NCI-H2081 (cell line): ENCODE data around the gene TNRC6A.
A peak's percentile ranks its signal among the peaks of the same experiment; 100 is the strongest.
"Not testable (repeated sequence)": the region's sequence is repeated elsewhere in the genome, so short reads cannot be mapped to it uniquely, and the experiment has no call there.

Source experiments
- DNase-seq, 2 experiments: peaks; one replicate each; lab custom pipeline; 2025; lab: John Stamatoyannopoulos, UW

The TNRC6A gene

GRCh38 chr16:24728011-24728410, 1.4 kb upstream of the TNRC6A start:
- DNase-seq = no peak

DNA sequence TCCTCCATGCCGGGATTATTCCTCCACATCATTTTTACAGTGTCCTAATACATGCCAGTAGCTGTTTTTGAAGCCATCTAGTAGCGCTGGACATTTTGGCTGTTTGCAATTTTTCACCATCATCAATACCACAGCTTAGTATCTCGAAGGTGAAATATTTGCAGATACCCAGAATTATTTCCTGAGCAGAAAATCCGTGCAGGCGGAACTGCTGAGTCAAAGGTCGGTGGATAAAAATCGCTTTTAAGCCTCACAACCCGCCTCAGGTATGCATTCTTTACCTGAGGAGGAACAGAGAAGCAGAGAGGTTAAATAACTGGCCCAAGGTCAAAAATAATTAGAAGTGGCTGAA, 584 bp upstream of the TNRC6A start:
- DNase-seq = no peak

GRCh38 chr16:24729951-24730815, 732 bp downstream of the TNRC6A start:
- peak in 1 of 2 experiments; percentile 28 for DNase-seq

- DNase-seq = no peak
These were observed 1.5 kb downstream of the TNRC6A start for GRCh38 chr16:24730914-24731313.

DNA sequence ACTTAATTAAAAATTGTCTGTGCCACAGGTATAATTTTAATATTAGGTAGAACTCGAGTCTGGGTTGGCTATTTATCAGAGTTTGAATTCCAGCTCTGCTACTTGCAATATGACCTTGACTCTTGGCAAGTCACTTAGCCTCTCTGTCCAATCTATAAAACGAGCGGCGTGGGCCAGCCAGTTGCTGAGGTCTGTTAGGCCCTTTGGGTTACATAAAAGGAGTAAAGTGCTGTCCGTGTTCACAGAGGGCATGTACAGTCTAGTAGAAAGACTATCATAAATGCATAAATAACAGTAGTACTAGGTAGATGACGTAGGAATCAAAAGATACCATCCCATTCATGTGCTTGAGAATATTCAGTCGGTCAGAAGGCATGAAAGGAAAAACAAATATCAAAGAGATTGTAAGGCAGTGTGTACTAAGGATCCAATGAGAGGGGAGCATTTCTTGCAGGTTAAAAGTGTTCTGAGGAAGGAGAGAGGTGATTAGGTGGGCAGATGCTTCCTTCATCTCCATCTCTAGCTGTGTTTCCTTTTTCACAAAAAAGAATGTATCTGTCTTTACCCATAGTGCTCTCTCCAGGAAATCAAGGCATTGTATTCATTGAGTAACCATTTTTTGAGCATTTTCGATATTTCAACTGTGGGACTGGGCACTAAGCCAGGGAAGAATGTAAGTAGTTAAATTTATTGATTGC, 2.4 kb downstream of the TNRC6A start:
- DNase-seq = no peak

- DNase-seq = no peak
These were observed 4.9 kb downstream of the TNRC6A start for GRCh38 chr16:24734382-24734781.

DNA sequence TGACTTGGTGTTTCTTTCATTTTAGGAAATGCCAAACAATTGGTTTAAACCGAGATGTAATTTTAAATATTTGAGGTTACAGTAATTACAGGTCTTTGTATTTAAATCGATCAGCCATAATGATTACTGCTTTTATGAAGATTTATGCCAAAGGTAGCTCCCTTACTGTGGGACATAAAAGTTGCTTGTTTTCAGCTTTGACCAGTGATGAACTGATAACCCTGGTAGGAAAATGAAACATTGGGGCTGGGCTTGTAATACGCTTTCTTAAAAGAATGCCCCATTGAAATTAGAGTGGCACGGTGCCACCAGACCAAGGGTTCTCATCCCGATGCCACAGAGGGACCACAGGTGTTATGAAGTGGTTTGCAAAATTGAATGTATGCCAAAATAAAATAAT, 7.3 kb downstream of the TNRC6A start:
- DNase-seq = peak in 1 of 2 experiments; percentile 7

GRCh38 chr16:24737391-24737871, 8.0 kb downstream of the TNRC6A start:
- DNase-seq = no peak

DNA sequence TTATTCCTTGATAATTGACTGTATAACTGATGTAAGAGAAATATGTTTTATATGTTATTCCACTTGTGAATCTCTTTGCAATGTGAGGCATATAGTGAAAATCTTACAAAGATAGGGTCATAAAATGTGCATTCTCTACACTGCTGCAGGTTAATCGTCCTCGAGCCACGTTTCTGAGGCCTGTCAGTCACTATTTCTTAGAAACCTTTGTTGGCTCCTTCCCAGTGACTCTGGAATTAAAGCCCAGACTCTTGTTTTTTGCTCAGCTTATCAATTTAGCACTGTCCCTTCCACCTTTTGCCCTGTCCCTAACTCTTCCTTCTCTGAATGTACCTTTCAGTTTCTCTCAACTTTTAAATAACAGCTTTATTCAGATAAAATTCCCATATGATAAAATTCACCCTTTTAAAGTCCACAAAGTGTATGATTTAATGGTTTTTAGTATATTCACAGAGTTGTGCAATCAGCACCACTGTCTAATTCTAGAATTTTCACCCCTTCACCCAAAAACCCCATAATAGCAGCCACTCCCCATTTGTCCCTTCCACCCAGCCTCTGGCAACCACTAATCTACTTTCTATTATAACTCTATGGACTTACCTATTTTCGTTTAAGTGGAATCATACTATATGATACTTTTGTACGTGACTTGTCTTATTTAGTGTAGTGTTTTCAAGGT, 8.6 kb downstream of the TNRC6A start:
- no peak for DNase-seq

- DNase-seq = no peak
These were observed 9.4 kb downstream of the TNRC6A start for GRCh38 chr16:24738895-24739294.

DNA sequence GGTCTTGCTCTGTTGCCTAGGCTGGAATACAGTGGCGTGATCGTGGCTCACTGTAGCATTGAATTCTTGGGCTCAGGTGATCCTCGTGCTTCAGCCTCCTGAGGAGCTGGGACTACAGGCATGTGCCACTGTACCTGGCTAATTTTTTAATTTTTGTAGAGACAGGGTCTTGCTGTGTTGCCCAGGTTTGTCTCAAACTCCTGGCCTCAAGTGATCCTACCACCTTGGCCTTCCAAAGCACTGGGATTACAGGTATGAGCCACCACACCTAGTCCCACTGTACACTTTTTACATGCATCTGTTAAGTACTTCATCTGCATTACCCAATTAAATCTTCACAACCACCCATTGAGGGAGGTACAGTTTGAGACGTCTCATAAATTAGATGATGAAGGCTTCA, 12.4 kb downstream of the TNRC6A start:
- no peak for DNase-seq

- not testable (repeated sequence) for DNase-seq
These were observed 13.2 kb downstream of the TNRC6A start for GRCh38 chr16:24742610-24743009.

DNA sequence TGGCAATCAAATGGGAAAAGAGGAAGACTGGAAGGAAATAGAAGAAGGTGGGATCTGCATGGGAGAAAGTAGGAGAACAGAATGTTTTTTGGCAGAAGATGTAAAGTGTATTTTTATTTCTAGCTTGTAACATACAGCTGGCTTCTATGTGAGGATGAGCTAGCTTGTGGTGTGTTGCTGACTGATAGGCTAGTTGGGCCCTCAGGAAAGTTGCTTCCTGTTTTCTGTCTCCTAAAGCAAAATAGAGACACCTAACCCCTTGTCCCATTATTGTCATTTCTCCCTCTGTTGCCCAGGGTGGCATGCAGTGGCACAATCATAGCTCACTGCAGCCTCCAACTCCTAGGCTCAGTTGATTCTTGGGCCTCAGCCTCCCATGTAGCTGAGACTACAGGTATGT, 15.9 kb downstream of the TNRC6A start:
- DNase-seq = no peak

DNA sequence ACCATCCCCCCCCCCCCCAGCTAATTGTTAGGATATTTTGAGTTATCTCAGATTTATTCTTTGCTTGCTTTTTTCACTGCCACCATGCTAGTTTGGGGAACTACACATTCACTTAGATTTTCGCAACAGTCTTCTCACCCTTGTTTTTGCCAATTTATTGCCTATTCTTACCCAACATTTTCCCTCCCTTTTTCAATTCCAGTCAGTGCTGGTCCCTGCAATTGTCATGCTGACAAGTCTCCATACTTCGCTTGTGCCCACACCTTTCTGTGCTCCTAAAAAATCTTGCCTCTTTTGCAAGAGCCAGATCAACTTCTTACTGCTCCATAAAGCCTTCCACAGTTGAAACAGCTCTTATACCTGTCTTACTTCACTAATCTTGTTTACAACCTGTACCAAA, 16.3 kb downstream of the TNRC6A start:
- DNase-seq = no peak

DNA sequence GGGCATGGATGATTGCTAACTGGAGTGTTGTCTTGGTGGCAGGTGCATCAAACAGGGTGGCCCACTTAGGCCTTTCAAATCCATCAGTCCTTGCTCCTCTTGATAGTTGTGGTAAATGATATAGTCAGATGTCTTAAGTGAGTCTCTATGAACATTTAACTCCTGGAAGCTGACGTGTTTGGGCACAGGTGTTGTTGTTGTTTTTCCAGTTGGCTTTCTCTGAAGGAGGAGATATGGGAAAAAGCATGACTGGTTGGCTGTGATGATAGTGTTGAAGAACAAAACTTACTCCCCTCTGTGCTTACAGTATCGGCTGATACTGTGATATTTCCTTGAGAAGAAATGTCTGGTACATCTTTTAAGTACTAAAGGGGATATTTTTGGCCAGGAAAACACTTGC, 18.0 kb downstream of the TNRC6A start:
- no peak for DNase-seq

DNA sequence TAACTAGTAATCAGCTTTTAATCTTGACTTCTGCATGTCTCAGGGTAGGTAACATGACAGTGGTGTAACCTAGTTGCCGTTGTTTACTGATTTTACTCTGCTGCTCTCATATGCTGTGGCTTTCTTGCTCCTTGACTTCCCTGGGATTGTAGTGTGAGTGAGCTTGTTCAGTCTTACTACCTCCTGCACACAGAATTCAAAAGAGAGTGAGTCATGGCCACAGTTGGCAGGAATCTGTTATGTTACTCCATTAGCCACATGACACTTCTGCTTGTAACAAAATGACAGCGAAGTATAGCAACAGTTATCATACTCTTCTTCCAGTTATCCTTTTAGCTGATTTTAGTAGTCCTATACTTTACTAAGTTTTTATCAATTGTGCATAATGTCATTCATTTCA, 18.8 kb downstream of the TNRC6A start:
- no peak for DNase-seq

DNA sequence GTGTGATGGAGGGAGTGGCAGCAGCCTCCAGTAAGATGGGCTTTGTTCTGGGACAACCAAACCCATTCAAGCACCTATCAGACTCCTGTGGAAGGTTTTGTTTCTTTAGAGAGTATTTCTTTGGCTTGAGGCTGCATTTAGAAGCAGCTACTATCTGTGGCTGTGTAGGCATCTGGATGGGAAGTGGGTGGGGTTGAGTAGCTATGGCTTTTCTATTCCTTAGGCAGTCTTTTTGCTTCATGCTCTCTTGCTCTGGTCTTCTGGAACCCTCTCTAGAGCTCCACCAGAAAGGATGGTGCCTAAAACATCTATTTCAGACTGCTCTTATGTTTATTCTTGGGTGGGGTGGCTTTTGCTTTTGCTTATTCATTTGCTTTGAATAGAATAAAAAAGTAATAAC, 19.9 kb downstream of the TNRC6A start:
- no peak for DNase-seq

GRCh38 chr16:24749872-24750271, 20.4 kb downstream of the TNRC6A start:
- not testable (repeated sequence) for DNase-seq

GRCh38 chr16:24753000-24753399, 23.5 kb downstream of the TNRC6A start:
- no peak for DNase-seq

- DNase-seq = peak in 1 of 2 experiments; percentile 9
These were observed 24.0 kb downstream of the TNRC6A start for GRCh38 chr16:24753437-24753836.

DNA sequence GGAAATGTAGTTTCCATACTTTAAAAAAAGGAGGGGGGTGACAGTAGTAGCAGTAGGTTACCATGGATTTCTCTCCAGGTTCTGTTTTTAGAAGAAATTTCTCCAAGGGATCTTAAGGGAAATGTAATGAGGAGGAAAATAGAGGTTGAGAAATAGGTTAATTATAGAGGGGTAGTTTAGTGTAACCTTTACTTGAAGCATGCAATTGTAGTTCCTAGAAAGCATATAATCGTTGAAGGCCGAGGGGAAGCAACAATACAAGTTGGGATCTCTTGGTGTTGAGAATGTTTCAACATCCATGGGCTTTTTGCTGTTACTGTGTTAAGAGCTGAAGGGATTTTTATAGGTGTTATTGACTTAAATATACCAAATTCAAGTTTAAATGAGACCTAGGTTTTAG, 25.1 kb downstream of the TNRC6A start:
- no peak for DNase-seq

DNA sequence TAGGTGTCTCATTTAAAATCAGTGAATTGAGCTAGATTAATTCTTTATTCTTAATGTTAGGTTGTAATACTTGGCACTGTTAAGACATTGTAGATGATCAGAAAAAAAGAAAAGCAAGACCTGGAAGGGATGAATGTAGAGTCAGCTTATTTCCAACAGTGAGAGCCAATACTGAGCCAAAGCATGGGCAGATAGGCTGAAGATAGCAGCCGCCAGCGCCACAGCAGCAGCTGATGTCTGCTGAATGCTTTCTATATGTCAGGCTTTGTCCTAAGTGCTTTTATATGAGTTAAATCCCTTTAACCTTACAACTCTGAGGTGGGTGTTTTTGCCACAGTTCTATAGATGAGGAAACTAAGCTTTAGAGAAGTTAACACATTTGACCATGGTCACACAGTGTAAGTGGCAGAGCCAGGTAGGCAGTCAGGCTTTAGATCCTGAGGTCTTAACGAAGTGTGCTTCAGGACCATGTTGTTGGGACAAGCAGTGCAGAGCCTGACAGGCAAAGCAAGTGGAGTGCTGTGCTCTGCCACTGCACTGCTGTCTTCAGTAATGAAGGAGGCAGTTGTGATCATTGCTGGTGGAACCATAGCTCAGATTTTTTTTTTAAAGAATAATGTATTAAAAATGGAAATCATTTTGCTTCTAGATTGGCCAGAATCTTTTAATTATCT, 25.9 kb downstream of the TNRC6A start:
- no peak for DNase-seq
